Activated CD8-positive, alpha-beta T cell treated with anti-CD3 and anti-CD28 coated beads, Interleukin-2, amount 10 ng/mL, durations not matched to agents 7 days and 5 days (primary cell): ENCODE results near the gene IGF2BP2. TPM values are rescaled to one million over a fixed set of nuclear protein-coding genes. Genes with fewer than 3 reads are reported as not detected.

Experiments used
- ATAC-seq: fragments of 150-1000 bp; cut with Tn5 transposase; one replicate; pipeline ENCODE4 v1.10.0; 2021; ENCODE audit warnings: moderate library complexity
- CTCF ChIA-PET: fragments of 350-600 bp; sonication (Branson Sonifier 250); formaldehyde crosslinking; loops from one replicate; lab custom pipeline; 2021; ENCODE audit warnings: antibody characterized with exemption; lab: Charles Lee
- POLR2A ChIA-PET: fragments of 350-600 bp; sonication (Branson Sonifier 250); formaldehyde crosslinking; loops from one replicate; lab custom pipeline; 2021; ENCODE audit warnings: antibody characterized with exemption; lab: Charles Lee
- DNase-seq: peaks from one replicate; pipeline ENCODE4 v3.0.0-alpha.2; 2020
- H3K27ac Mint-ChIP-seq: one replicate; pipeline ENCODE4 v1.8.0; 2021; ENCODE audit warnings: mild to moderate bottlenecking, mixed read lengths
- H3K27me3 Mint-ChIP-seq: one replicate; pipeline ENCODE4 v1.8.0; 2021; ENCODE audit warnings: low read depth, mixed read lengths
- H3K36me3 Mint-ChIP-seq: one replicate; pipeline ENCODE4 v1.8.0; 2021; ENCODE audit warnings: low read depth, mixed read lengths
- H3K4me1 Mint-ChIP-seq: one replicate; pipeline ENCODE4 v1.8.0; 2021; ENCODE audit warnings: low read depth, mixed read lengths
- H3K4me3 Mint-ChIP-seq: one replicate; pipeline ENCODE4 v1.8.0; 2021; ENCODE audit warnings: mild to moderate bottlenecking, mixed read lengths
- H3K9me3 Mint-ChIP-seq: one replicate; pipeline ENCODE4 v1.8.0; 2022; ENCODE audit warnings: mixed read lengths; ENCODE audit not compliant: insufficient read depth
- total RNA-seq, 2 experiments: library from RNA; stranded (reverse); gene quantifications; one replicate each; pipeline ENCODE4 v1.2.3, GENCODE V29; 2021

IGF2BP2 gene
- total RNA-seq, 2 experiments from 2014 or later = 0.21 to 0.32 TPM

GRCh38 chr3:185737740-185738680 lies 86.8 kb downstream of the IGF2BP2 start:
- Mint-ChIP-seq H3K27ac (no peak overlapping the region), H3K4me1 (no peaks in the 10 kb centered on the region), H3K27me3 (peaks cover 11% of the 10 kb centered on the region), H3K36me3 (no peaks in the 10 kb centered on the region), H3K4me3 (no peak overlapping the region), H3K9me3 (no peaks in the 10 kb centered on the region)
- DNase-seq (no peak), ATAC-seq (no peak)
- POLR2A ChIA-PET = no interaction called here
- CTCF ChIA-PET = no interaction called here

GRCh38 chr3:185737020-185737419 lies 87.8 kb downstream of the IGF2BP2 start:
- ChIA-PET POLR2A (no interaction called here), CTCF (interaction anchor here (3.6 kb wide), 1 partner anchor 31 kb away, joined by 23 read pairs; no protein-coding TSS in a partner anchor)
- no peak for DNase-seq
- ATAC-seq = no peak
- Mint-ChIP-seq H3K4me1 (no peaks in the 10 kb centered on the region), H3K36me3 (no peaks in the 10 kb centered on the region), H3K4me3 (no peak overlapping the region), H3K9me3 (no peaks in the 10 kb centered on the region), H3K27ac (no peak overlapping the region), H3K27me3 (peaks cover 11% of the 10 kb centered on the region)

GRCh38 chr3:185734725-185735096 lies 90.1 kb downstream of the IGF2BP2 start:
- Mint-ChIP-seq H3K4me3 (no peak overlapping the region), H3K27ac (no peak overlapping the region), H3K27me3 (peaks cover 9% of the 10 kb centered on the region), H3K9me3 (no peaks in the 10 kb centered on the region), H3K4me1 (no peaks in the 10 kb centered on the region), H3K36me3 (no peaks in the 10 kb centered on the region)
- DNase-seq = no peak
- ATAC-seq = no peak
- ChIA-PET POLR2A (no interaction called here), CTCF (interaction anchor here (1.4 to 3.6 kb wide), 3 partner anchors 11 to 57 kb away, joined by 5 to 23 read pairs (median 5); no protein-coding TSS in a partner anchor)

GRCh38 chr3:185733980-185734724 lies 90.7 kb downstream of the IGF2BP2 start:
- ChIA-PET CTCF (interaction anchor here (1.8 to 3.6 kb wide), 2 partner anchors 12 to 34 kb away, joined by 5 to 23 read pairs; no protein-coding TSS in a partner anchor), POLR2A (no interaction called here)
- no peaks in the 10 kb centered on the region for H3K9me3 Mint-ChIP-seq
- no peak overlapping the region for H3K4me3 Mint-ChIP-seq
- no peaks in the 10 kb centered on the region for H3K36me3 Mint-ChIP-seq
- DNase-seq = no peak
- no peak for ATAC-seq
- H3K27me3 Mint-ChIP-seq = peaks cover 9% of the 10 kb centered on the region
- H3K27ac Mint-ChIP-seq = no peak overlapping the region
- no peaks in the 10 kb centered on the region for H3K4me1 Mint-ChIP-seq

GRCh38 chr3:185732782-185733181 lies 92.1 kb downstream of the IGF2BP2 start:
- H3K27ac Mint-ChIP-seq = no peak overlapping the region
- H3K27me3 Mint-ChIP-seq = peaks cover 6% of the 10 kb centered on the region
- ChIA-PET POLR2A (no interaction called here), CTCF (interaction anchor here (0.8 kb wide), 1 partner anchor 32 kb away, joined by 3 read pairs; no protein-coding TSS in a partner anchor)
- DNase-seq = no peak
- H3K4me1 Mint-ChIP-seq = no peaks in the 10 kb centered on the region
- no peak overlapping the region for H3K4me3 Mint-ChIP-seq
- no peak for ATAC-seq
- no peaks in the 10 kb centered on the region for H3K36me3 Mint-ChIP-seq
- no peaks in the 10 kb centered on the region for H3K9me3 Mint-ChIP-seq

- no peaks in the 10 kb centered on the region for H3K36me3 Mint-ChIP-seq
- no peaks in the 10 kb centered on the region for H3K4me1 Mint-ChIP-seq
- no peaks in the 10 kb centered on the region for H3K9me3 Mint-ChIP-seq
- DNase-seq = no peak
- ChIA-PET CTCF (interaction anchor here (2.8 kb wide), 1 partner anchor 38 kb away, joined by 11 read pairs; no protein-coding TSS in a partner anchor), POLR2A (no interaction called here)
- H3K27ac Mint-ChIP-seq = no peak overlapping the region
- ATAC-seq = no peak
- H3K4me3 Mint-ChIP-seq = no peak overlapping the region
- H3K27me3 Mint-ChIP-seq = peaks cover 3% of the 10 kb centered on the region
These were observed 94.3 kb downstream of the IGF2BP2 start for GRCh38 chr3:185730550-185730949.

GRCh38 chr3:185729337-185730055 lies 95.3 kb downstream of the IGF2BP2 start:
- ATAC-seq (no peak), DNase-seq (no peak)
- H3K27me3 Mint-ChIP-seq = peaks cover 3% of the 10 kb centered on the region
- POLR2A ChIA-PET = no interaction called here
- H3K4me3 Mint-ChIP-seq = no peak overlapping the region
- no peaks in the 10 kb centered on the region for H3K9me3 Mint-ChIP-seq
- no peaks in the 10 kb centered on the region for H3K36me3 Mint-ChIP-seq
- no peak overlapping the region for H3K27ac Mint-ChIP-seq
- no peaks in the 10 kb centered on the region for H3K4me1 Mint-ChIP-seq
- CTCF ChIA-PET = interaction anchor here (1.9 to 2.8 kb wide), 2 partner anchors 39 kb away, joined by 7 to 11 read pairs; no protein-coding TSS in a partner anchor

GRCh38 chr3:185728630-185729336 lies 96.1 kb downstream of the IGF2BP2 start:
- H3K36me3 Mint-ChIP-seq = no peaks in the 10 kb centered on the region
- ChIA-PET POLR2A (no interaction called here), CTCF (interaction anchor here (1.9 kb wide), 1 partner anchor 39 kb away, joined by 7 read pairs; no protein-coding TSS in a partner anchor)
- peaks cover 1% of the 10 kb centered on the region for H3K27me3 Mint-ChIP-seq
- H3K27ac Mint-ChIP-seq = no peak overlapping the region
- no peak for DNase-seq
- H3K4me3 Mint-ChIP-seq = no peak overlapping the region
- no peak for ATAC-seq
- H3K9me3 Mint-ChIP-seq = no peaks in the 10 kb centered on the region
- no peaks in the 10 kb centered on the region for H3K4me1 Mint-ChIP-seq

GRCh38 chr3:185727873-185728272 lies 97.0 kb downstream of the IGF2BP2 start:
- Mint-ChIP-seq H3K4me1 (no peaks in the 10 kb centered on the region), H3K27me3 (peaks cover 1% of the 10 kb centered on the region), H3K27ac (no peak overlapping the region), H3K36me3 (no peaks in the 10 kb centered on the region), H3K4me3 (no peak overlapping the region), H3K9me3 (no peaks in the 10 kb centered on the region)
- ChIA-PET CTCF (interaction anchor here (1.9 kb wide), 1 partner anchor 40 kb away, joined by 7 read pairs; no protein-coding TSS in a partner anchor), POLR2A (no interaction called here)
- DNase-seq (no peak), ATAC-seq (no peak)

GRCh38 chr3:185726254-185726967 lies 98.4 kb downstream of the IGF2BP2 start:
- H3K9me3 Mint-ChIP-seq = no peaks in the 10 kb centered on the region
- no peaks in the 10 kb centered on the region for H3K36me3 Mint-ChIP-seq
- no peak overlapping the region for H3K4me3 Mint-ChIP-seq
- H3K27me3 Mint-ChIP-seq = peaks cover 6% of the 10 kb centered on the region
- ATAC-seq (no peak), DNase-seq (no peak)
- H3K27ac Mint-ChIP-seq = no peak overlapping the region
- no peaks in the 10 kb centered on the region for H3K4me1 Mint-ChIP-seq
- ChIA-PET CTCF (no interaction called here), POLR2A (no interaction called here)
